Colonic mucosa (tissue), 4 donors: ENCODE measurements around the gene AFF3. TPM values are rescaled to one million over a fixed set of nuclear protein-coding genes. Genes with fewer than 3 reads are reported as not detected.

Experiments
- DNase-seq: peaks from one replicate; pipeline ENCODE4 v3.0.0-alpha.2; 2020
- H3K27ac ChIP-seq: fragments of 200-600 bp; one replicate; pipeline ENCODE4 v1.8.0; 2021
- H3K27me3 ChIP-seq: fragments of 200-600 bp; one replicate; pipeline ENCODE4 v1.8.0; 2021
- H3K36me3 ChIP-seq: fragments of 200-600 bp; one replicate; pipeline ENCODE4 v1.8.0; 2021
- H3K4me1 ChIP-seq: fragments of 200-600 bp; one replicate; pipeline ENCODE4 v1.8.0; 2021; ENCODE audit warnings: mild to moderate bottlenecking
- H3K4me3 ChIP-seq: fragments of 200-600 bp; one replicate; pipeline ENCODE4 v1.8.0; 2021
- H3K9ac ChIP-seq, 2 donors: one replicate each; pipeline ENCODE4 v1.7.0; 2013; ENCODE audit warnings: control low read depth in 2 of 2, low read depth in 2 of 2, low read length in 2 of 2
- H3K9me3 ChIP-seq: fragments of 200-600 bp; one replicate; pipeline ENCODE4 v1.8.0; 2021
- CTCF ChIP-seq: fragments of 200-600 bp; IDR thresholded peaks from one replicate; pipeline ENCODE4 v1.8.0; 2022; ENCODE audit warnings: antibody characterized with exemption, mild to moderate bottlenecking
- intact Hi-C: fragments of 100-400 bp; cut with DNase I; formaldehyde crosslinking; loops from one replicate; pipeline ENCODE4 v1.14.1; 2022
- total RNA-seq, 2 donors: library from RNA; stranded (reverse); fragmentation: NEBNext Ultra II Directional in 1 of 2; extraction: Animal tissue kit (Norgen Biotek cat#: 25700) in 1 of 2; gene quantifications; one replicate each; pipeline ENCODE4 v1.2.1, GENCODE V29; 2021
- donor health status: healthy.
- donor health status: DM: no; HTN: no; CAD: no.
- donor health status: DM: no; HTN: no; CAD: no.

AFF3 gene
- total RNA-seq, 2 donors from 2014 or later, result 0.86 to 2.6 TPM

GRCh38 chr2:99809259-99809900 is 333.0 kb downstream of the AFF3 start:
- intact Hi-C loops, result no loop called here
- no peaks in the 10 kb centered on the region for H3K27me3 ChIP-seq

GRCh38 chr2:99808361-99809200 is 333.8 kb downstream of the AFF3 start:
- Histone ChIP-seq H3K36me3 (no peaks in the 10 kb centered on the region), H3K27me3 (no peaks in the 10 kb centered on the region), H3K27ac (no peak overlapping the region), H3K4me3 (no peak overlapping the region), H3K9me3 (no peaks in the 10 kb centered on the region), H3K9ac (no peak overlapping the region), H3K4me1 (no peaks in the 10 kb centered on the region)
- intact Hi-C loops, result no loop called here
- DNase-seq, result no peak
- no peak for TF ChIP-seq CTCF

More at GRCh38 chr2:99809259-99809900, 333.0 kb downstream of the AFF3 start:
- no peaks in the 10 kb centered on the region for H3K36me3 ChIP-seq
- DNase-seq, result no peak
- no peak overlapping the region for H3K9ac ChIP-seq
- H3K4me3 ChIP-seq, result no peak overlapping the region
- H3K4me1 ChIP-seq, result no peaks in the 10 kb centered on the region
- no peaks in the 10 kb centered on the region for H3K9me3 ChIP-seq
- TF ChIP-seq CTCF, result no peak
- H3K27ac ChIP-seq, result no peak overlapping the region

GRCh38 chr2:99806758-99807157 is 335.6 kb downstream of the AFF3 start:
- Histone ChIP-seq H3K27ac (no peak overlapping the region), H3K9me3 (no peaks in the 10 kb centered on the region), H3K36me3 (no peaks in the 10 kb centered on the region), H3K27me3 (no peaks in the 10 kb centered on the region), H3K4me3 (no peak overlapping the region), H3K9ac (no peak overlapping the region), H3K4me1 (no peaks in the 10 kb centered on the region)
- no peak for DNase-seq
- no peak for TF ChIP-seq CTCF
- intact Hi-C loops, result no loop called here

- Histone ChIP-seq H3K27me3 (no peaks in the 10 kb centered on the region), H3K9me3 (no peaks in the 10 kb centered on the region), H3K4me1 (no peaks in the 10 kb centered on the region)
Measured at GRCh38 chr2:99805930-99806476, 336.4 kb downstream of the AFF3 start.

GRCh38 chr2:99803846-99804245 is 338.5 kb downstream of the AFF3 start:
- no peaks in the 10 kb centered on the region for H3K36me3 ChIP-seq
- intact Hi-C loops, result no loop called here
- no peak overlapping the region for H3K9ac ChIP-seq
- H3K9me3 ChIP-seq, result no peaks in the 10 kb centered on the region
- TF ChIP-seq CTCF, result no peak
- DNase-seq, result no peak
- no peak overlapping the region for H3K4me3 ChIP-seq
- H3K4me1 ChIP-seq, result no peaks in the 10 kb centered on the region
- H3K27me3 ChIP-seq, result no peaks in the 10 kb centered on the region
- H3K27ac ChIP-seq, result no peak overlapping the region

More at GRCh38 chr2:99805930-99806476, 336.4 kb downstream of the AFF3 start:
- Histone ChIP-seq H3K4me3 (no peak overlapping the region), H3K36me3 (no peaks in the 10 kb centered on the region), H3K27ac (no peak overlapping the region), H3K9ac (no peak overlapping the region)
- no peak for TF ChIP-seq CTCF
- no peak for DNase-seq
- intact Hi-C loops, result no loop called here
